Hepatocyte (in vitro differentiated cells): ENCODE data around the gene DMD.

Experiments
- CTCF ChIP-seq: fragments of 200-600 bp; sonication (generic); IDR thresholded peaks from 2 replicates; pipeline ENCODE4 v1.5.1; 2016; ENCODE audit warnings: antibody characterized with exemption, mild to moderate bottlenecking; ENCODE audit not compliant: poor library complexity
- EZH2 ChIP-seq: fragments of 200-600 bp; sonication (generic); IDR thresholded peaks from 2 replicates; pipeline ENCODE4 v1.6.1; 2016; ENCODE audit warnings: antibody characterized with exemption, mild to moderate bottlenecking, borderline replicate concordance

- TF ChIP-seq CTCF (no peak), EZH2 (no peak)
Measured at GRCh38 chrX:31331928-31332327, 1879.4 kb downstream of the DMD start.
